GM12892 (cell line): ENCODE data around the gene MND1.

ENCODE experiments used
- POLR2A ChIP-seq: IDR thresholded peaks from 2 replicates; pipeline ENCODE4 v1.6.1; 2011; ENCODE audit warnings: low read depth, low read length, control low read depth
- POLR2AphosphoS5 ChIP-seq: IDR thresholded peaks from 2 replicates; pipeline ENCODE4 v1.6.1; 2011; ENCODE audit warnings: low read depth, low read length, control low read depth
- TAF1 ChIP-seq: IDR thresholded peaks from 2 replicates; pipeline ENCODE4 v1.6.1; 2011; ENCODE audit warnings: low read depth, mild to moderate bottlenecking, control low read depth, low read length, borderline replicate concordance

- TF ChIP-seq TAF1 (no peak), POLR2AphosphoS5 (no peak), POLR2A (no peak)
Observed at GRCh38 chr4:153310793-153311192, 33.7 kb upstream of the MND1 start.
